Stimulated activated CD4-positive, alpha-beta T cell treated with anti-CD3 and anti-CD28 coated beads, Interleukin-2, amount 100 ng/mL, for 24 hours (primary cell): ENCODE data around the gene ATP2B3.
A peak's percentile ranks its signal among the peaks of the same experiment; 100 is the strongest.

Experiments used
- DNase-seq, 2 donors: peaks; one replicate each; pipeline ENCODE4 v3.0.0-alpha.2; 2020

Gene ATP2B3

GRCh38 chrX:153539171-153539978 lies 21.9 kb downstream of the ATP2B3 start:
- peak; percentile 65 to 67 for DNase-seq

GRCh38 chrX:153539979-153540358 lies 22.5 kb downstream of the ATP2B3 start:
- DNase-seq, result no peak

DNA sequence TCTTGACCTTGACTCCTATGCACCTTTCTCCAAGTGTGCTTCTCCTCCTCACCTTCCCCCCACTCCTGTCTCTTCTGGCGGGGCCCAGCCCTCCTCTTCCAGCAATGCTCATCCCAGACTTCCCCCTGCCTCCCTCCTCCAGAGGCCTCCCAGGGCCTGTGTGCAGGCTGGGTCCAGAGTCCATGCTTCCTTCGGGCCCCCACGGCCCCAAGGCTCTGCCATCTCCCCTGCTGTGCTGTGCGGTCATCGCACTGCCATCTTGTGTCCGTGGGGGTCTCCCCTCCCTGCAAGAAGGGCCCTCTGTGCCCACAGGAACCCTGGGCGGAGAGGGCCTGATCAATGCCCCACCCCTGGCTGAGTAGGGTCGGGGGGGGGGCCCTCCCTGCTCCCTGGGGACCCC lies 27.3 kb downstream of the ATP2B3 start:
- DNase-seq, result no peak

DNA sequence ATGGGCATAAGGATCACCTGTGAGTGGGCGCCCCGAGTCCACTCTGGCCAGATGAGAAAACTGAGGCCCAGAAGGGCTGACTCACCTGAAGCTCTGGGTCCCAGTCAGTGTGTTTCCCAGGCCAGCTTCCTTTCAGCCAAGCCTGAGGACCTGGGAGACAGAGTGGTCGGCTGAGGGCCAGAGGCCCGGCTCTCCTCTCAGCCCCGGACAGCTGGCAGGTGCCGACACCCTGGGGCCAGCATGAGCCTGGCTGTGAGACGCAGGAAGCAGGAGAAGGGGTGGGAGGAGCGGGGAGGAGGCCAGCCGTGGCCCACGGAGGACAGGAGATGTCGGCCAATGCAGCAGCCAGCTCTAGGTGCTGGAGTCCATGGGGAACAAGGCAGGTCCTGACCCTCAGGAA lies 28.9 kb downstream of the ATP2B3 start:
- DNase-seq, result no peak

- DNase-seq, result no peak
Observed at GRCh38 chrX:153547195-153547594, 29.8 kb downstream of the ATP2B3 start.

GRCh38 chrX:153549231-153549630 lies 31.8 kb downstream of the ATP2B3 start:
- no peak for DNase-seq

DNA sequence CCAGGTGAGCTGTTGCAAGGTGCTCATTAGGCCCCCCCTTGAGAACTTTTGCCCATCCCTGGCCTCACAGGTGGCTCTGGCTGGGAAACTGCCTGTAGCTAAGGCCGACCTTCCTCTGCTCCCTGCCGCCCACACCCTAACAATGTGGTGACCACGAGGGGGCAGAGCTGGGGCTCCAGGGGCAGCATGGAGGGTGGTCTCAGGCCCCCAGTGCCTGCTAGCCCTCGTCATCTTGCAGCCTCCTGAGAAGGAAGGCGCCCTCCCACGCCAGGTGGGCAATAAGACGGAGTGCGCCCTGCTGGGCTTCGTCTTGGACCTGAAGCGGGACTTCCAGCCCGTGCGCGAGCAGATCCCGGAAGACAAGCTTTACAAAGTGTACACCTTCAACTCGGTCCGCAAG lies 32.4 kb downstream of the ATP2B3 start:
- DNase-seq, result no peak

DNA sequence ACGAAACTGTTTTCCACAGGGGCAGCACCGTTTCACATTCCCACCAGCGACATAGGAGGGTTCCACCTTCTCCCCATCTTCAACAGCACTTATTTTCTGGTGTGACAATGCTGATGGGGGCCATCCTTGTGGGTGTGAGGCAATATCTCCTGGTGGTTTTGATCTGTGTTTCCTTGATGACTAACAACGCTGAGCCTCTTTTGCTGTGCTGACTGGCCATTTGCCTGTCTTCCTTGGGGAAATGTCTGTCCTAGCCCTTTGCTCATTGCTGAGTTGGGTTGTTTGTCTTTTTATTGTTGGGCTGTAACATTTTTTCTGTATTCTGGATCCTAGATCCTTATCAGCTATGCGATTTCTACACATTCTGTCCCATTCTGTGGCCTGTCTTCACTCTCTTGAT lies 33.7 kb downstream of the ATP2B3 start:
- DNase-seq, result no peak

- peak; percentile 64 to 68 for DNase-seq
Observed at GRCh38 chrX:153554519-153555167, 37.2 kb downstream of the ATP2B3 start.

DNA sequence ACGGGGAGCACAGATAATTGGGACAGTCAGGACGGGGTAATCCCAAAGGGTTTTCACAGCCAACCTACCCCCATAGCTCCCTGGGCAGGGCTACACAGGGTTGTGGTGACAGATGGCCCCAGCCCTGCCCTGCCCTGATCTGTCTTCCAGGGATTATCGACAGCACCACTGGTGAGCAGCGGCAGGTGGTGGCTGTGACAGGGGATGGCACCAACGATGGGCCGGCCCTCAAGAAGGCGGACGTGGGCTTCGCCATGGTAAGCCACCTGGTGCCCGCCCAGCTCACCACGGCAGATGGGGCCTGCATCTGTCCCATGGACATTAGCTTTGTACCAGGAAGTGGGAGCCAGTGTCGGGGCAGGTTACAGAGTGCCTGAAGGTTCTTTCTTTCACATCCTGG lies 39.3 kb downstream of the ATP2B3 start:
- no peak for DNase-seq

- DNase-seq, result no peak
Observed at GRCh38 chrX:153557618-153558355, 40.3 kb downstream of the ATP2B3 start.

DNA sequence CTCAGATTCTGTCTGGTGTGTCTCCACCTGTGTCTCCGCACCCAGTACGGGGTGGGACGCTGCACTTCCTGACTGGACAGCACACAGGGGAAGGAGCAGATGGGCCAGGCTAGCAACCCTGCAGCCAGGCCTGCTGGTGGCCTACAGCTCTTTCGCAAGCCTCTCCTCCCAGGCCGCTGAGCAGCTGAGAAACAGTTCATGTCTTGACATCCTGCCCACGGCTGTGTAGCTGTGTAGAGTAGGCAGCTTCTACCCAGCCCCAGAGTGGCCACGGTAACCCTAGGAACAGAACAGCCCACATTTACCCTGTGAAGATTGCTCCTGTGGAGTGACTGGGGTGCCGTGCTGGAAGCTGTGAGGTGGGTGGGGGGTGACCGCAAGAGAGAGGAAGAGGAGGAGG lies 42.6 kb downstream of the ATP2B3 start:
- DNase-seq, result no peak

- no peak for DNase-seq
Observed at GRCh38 chrX:153560466-153560865, 43.0 kb downstream of the ATP2B3 start.

- DNase-seq, result no peak
Observed at GRCh38 chrX:153561337-153561736, 43.9 kb downstream of the ATP2B3 start.

- no peak for DNase-seq
Observed at GRCh38 chrX:153562546-153562945, 45.1 kb downstream of the ATP2B3 start.

DNA sequence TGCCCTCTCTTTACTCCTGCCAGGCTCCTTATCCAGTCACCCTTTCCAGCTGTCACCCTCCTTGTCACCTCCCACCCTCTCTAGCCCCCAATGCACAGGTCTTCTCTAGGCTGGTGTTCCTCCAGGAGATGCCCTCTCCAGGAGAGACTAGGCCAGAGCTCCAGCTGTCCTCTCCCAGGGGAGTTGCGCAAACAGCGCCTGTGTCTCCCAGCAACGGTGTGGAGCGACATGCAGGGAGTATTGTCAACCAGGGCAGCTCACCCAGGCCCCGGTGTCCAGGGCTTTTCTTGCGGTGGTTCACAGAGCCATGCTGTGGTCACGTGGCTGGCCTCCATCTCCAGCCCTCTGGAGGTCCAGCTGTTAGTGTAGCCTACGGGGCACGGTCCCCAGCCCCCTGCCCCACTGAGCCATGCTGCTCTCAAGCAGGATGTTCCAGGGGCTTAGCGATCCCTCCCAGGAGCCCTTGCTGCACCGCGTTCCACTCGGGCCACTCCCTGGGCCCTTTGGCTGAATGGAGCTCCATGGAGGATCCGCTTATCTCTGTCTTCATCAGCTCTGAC lies 46.7 kb downstream of the ATP2B3 start:
- no peak for DNase-seq

- DNase-seq, result no peak
Observed at GRCh38 chrX:153565996-153566580, 48.6 kb downstream of the ATP2B3 start.

DNA sequence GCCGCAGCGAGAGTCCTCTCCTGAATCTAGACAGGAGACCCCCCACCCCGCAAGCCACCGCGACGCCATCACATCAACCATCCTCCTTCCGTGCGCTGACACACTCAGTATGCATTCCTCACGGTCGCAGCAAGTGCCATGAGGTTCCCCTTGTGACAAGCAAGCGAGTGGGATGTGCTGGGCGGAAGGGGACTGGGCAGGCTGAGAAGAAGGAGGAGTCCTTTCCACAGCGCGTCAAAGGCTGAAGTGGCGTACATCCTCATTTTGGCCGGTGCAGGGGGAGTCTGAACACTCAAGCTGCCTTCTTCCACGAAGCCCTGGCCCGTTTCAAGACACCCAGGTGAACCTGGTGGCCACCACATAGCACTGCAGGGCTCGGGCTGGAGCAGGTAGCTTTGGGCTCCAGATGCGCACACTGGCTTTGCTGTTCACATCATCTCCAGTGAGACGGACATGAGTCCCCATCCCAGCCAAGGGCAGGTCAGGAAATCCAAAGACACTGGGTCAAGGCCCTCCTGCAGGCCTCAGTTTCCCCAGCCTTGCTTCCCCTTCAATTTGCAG lies 51.1 kb downstream of the ATP2B3 start:
- DNase-seq, result no peak

GRCh38 chrX:153569475-153569874 lies 52.0 kb downstream of the ATP2B3 start:
- no peak for DNase-seq

GRCh38 chrX:153571534-153571908 lies 54.1 kb downstream of the ATP2B3 start:
- no peak for DNase-seq

DNA sequence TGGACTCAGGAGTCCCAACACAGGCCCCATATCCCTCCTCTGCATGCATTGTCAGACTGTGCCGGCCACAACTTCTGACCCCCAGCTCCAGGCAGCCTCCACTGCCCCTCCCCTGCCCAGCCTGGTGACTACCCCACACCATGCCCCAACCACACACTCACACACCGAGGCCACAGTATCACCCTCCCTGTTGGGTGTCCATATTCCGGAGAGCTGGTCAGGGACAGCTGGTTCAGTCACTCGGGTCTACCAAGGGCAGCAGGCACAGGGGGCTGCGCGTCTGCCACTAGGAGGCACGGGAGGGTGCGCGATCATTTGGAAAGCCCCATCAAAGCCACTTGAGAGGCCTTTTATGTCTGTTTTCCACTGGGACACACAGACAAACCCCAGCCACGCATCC lies 55.2 kb downstream of the ATP2B3 start:
- DNase-seq, result no peak

DNA sequence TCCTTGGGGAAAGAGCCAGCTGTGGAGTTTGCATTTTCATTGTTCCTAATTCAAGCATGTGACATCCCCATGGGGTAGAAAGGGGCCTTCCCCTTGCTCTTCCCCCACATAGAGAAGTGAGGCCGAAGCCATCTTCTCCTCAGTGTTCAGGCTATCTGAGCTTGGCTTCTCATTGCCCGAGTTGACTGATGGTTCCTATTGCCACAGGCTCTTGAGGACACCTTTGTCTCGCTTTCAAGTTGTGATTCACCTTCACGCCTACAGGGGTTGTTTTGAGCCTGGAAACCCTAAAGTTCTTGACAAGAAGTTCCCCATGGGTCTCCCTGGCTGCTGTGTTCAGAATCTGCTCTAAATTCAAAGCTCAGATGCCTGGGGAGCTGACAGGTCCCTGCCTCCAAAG lies 56.5 kb downstream of the ATP2B3 start:
- no peak for DNase-seq
